Neural progenitor cell (in vitro differentiated cells): Measurements from ENCODE around the gene POLD3.

Experiments
- EZH2 ChIP-seq: fragments of 200-600 bp; sonication (generic); IDR thresholded peaks from 2 replicates; pipeline ENCODE4 v1.6.1; 2017; ENCODE audit warnings: antibody characterized with exemption, mild to moderate bottlenecking, moderate library complexity
- EZH2phosphoT487 ChIP-seq: fragments of 200-600 bp; sonication (generic); IDR thresholded peaks from 2 replicates; pipeline ENCODE4 v1.6.1; 2017; ENCODE audit warnings: antibody characterized with exemption
- TF ChIP-seq, protein P1 (sequence below): fragments of 200-600 bp; sonication (generic); IDR thresholded peaks from 2 replicates; pipeline ENCODE4 v1.5.1; 2017; ENCODE audit warnings: antibody characterized with exemption, mild to moderate bottlenecking

DNA sequence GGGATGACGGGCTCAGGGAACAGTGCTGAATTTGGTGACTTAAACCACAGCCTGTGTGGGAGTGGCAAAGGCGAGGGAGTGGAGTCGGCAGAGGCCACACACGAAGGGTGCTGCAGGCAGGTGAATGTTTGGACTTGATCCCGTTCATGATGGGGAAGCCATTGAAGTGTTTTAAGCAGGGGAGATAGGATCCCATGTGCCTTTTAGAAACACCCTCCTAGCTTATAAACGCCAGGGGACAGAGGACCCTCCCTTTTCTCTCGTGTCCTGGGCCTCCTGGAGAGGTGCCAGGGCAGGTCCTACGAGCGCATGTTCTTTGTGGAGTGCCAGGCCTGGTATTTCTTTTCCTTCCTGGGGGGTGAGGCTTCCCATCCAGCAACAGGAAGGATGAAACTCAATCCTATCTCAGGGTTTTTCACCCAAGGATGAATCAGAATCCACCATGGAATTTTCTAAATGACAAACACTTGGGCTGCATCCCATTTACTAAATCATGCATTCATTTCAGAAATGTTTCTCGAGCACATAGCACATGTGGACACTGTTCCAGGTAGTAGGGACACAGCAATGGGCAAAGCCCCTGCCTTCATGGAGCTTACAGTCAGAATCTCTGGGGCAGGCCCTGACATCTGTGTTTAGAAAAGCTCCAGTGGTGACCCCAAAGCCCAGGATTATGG lies 79.3 kb downstream of the POLD3 start:
- TF ChIP-seq, protein P1, sequence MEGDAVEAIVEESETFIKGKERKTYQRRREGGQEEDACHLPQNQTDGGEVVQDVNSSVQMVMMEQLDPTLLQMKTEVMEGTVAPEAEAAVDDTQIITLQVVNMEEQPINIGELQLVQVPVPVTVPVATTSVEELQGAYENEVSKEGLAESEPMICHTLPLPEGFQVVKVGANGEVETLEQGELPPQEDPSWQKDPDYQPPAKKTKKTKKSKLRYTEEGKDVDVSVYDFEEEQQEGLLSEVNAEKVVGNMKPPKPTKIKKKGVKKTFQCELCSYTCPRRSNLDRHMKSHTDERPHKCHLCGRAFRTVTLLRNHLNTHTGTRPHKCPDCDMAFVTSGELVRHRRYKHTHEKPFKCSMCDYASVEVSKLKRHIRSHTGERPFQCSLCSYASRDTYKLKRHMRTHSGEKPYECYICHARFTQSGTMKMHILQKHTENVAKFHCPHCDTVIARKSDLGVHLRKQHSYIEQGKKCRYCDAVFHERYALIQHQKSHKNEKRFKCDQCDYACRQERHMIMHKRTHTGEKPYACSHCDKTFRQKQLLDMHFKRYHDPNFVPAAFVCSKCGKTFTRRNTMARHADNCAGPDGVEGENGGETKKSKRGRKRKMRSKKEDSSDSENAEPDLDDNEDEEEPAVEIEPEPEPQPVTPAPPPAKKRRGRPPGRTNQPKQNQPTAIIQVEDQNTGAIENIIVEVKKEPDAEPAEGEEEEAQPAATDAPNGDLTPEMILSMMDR = no peak
- TF ChIP-seq EZH2 = no peak
- no peak for TF ChIP-seq EZH2phosphoT487
